ENCODE data around the gene ATP8B4. TPM values are rescaled to one million over a fixed set of nuclear protein-coding genes. Genes with fewer than 3 reads are reported as not detected.

The ATP8B4 gene
- total RNA-seq, 2 donors from 2014 or later = 16.8 to 16.9 TPM

DNA sequence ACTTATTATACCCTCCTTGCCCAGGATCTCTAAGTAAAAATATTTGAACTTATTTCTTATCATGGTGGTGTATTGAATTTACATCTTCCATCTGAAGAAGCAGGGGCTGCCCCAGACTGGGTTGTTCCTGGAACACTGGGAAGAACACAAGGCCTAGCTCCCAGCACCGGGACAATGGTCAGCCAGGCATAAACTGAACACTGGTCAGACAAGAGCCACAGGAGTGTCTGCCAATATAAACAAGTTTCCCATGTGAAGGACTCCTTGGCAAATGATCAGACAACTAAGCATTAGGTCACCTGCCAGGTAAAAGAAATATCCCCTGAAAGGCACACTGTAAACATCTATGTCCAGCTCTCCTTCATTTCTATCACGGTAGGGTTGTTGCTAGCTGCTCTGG is 172.4 kb downstream of the ATP8B4 start:
- Histone ChIP-seq H3K9me3 (peaks cover 8% of the 10 kb centered on the region), H3K36me3 (no peaks in the 10 kb centered on the region), H3K27me3 (replicated peaks; ENCODE audit: insufficient read depth) (no peaks in the 10 kb centered on the region)

GRCh38 chr15:49934487-49934886 is 184.5 kb downstream of the ATP8B4 start:
- DNase-seq (ENCODE audit: low spot score) (no peak), ATAC-seq (ENCODE audit: insufficient number of reproducible peaks, low FRiP score, low read depth) (no peak)
- H3K27ac ChIP-seq = no peak overlapping the region
- no peak for TF ChIP-seq CTCF (IDR thresholded peaks at IDR 0.05)
- H3K9me3 ChIP-seq = no peaks in the 10 kb centered on the region
- H3K27me3 ChIP-seq (replicated peaks; ENCODE audit: insufficient read depth) = no peaks in the 10 kb centered on the region
- H3K4me3 ChIP-seq = no peak overlapping the region
- no peaks in the 10 kb centered on the region for H3K4me1 ChIP-seq (ENCODE audit: control insufficient read depth in 1 of 2, low read depth in 2 of 2)
- no peaks in the 10 kb centered on the region for H3K36me3 ChIP-seq

More for the DNA sequence above, 172.4 kb downstream of the ATP8B4 start:
- no peak overlapping the region for H3K4me3 ChIP-seq
- ATAC-seq (ENCODE audit: insufficient number of reproducible peaks, low FRiP score, low read depth) (no peak), DNase-seq (ENCODE audit: low spot score) (no peak)
- no peaks in the 10 kb centered on the region for H3K4me1 ChIP-seq (ENCODE audit: control insufficient read depth in 1 of 2, low read depth in 2 of 2)
- no peak for TF ChIP-seq CTCF (IDR thresholded peaks at IDR 0.05)
- no peak overlapping the region for H3K27ac ChIP-seq

DNA sequence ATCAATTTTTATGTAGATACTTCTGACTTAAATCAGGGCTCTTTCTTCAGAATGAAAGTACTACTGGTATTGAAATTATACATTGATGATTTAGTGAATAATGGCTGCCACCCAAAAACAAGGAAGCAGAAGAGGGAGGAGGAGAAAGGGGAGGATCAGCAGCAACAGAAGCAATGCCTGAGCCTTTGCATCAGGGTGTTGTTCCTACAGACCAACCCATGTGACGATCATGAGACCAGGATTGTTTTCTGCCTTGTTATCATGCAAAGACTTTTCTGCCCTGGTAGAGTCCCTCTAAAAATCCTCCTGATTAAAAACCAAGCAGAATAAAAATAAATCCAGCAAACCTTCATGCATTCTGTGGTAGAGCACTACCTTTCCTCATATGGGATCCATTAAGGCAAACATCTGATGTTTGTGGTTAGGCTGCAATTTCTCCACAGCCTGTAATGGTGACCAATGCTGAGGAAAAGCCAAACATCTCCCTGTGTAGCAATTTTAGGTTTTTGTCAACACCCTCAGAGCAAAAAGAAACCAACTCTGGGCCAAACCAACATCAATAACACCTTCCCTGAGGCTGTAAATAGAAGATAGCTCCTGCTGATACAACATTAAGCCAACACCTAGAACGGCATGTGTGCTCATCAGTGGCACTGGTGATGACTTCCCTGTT is 191.7 kb downstream of the ATP8B4 start:
- no peak for TF ChIP-seq CTCF (IDR thresholded peaks at IDR 0.05)
- H3K4me1 ChIP-seq (ENCODE audit: control insufficient read depth in 1 of 2, low read depth in 2 of 2) = peaks cover 0 to 9% of the 10 kb centered on the region in 2 donors
- DNase-seq (ENCODE audit: low spot score) (no peak), ATAC-seq (ENCODE audit: insufficient number of reproducible peaks, low FRiP score, low read depth) (no peak)
- no peaks in the 10 kb centered on the region for H3K9me3 ChIP-seq
- no peaks in the 10 kb centered on the region for H3K36me3 ChIP-seq
- no peak overlapping the region for H3K27ac ChIP-seq
- no peak overlapping the region for H3K4me3 ChIP-seq
- H3K27me3 ChIP-seq (replicated peaks; ENCODE audit: insufficient read depth) = no peaks in the 10 kb centered on the region

DNA sequence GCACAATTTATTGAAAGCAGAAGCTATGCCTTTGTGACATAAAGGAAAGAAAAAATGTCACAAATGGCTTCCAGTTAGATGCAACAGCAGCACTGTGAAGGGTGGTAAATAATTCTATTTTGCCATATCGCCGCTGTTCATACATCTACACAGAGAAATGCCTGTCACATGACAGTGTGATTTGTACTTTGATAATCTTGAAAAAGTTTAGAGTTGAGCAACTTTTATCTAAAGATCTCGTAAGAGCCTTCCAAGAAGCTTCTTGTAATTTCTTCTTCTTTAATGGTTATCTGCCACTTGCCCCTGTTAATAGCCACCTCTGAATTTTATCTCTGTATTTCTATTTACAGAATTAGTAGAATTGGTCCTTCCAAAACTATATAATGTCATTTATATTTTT is 192.3 kb downstream of the ATP8B4 start:
- Histone ChIP-seq H3K27me3 (replicated peaks; ENCODE audit: insufficient read depth) (no peaks in the 10 kb centered on the region), H3K36me3 (no peaks in the 10 kb centered on the region), H3K27ac (no peak overlapping the region), H3K4me1 (ENCODE audit: control insufficient read depth in 1 of 2, low read depth in 2 of 2) (peaks cover 0 to 10% of the 10 kb centered on the region in 2 donors), H3K4me3 (no peak overlapping the region), H3K9me3 (no peaks in the 10 kb centered on the region)
- TF ChIP-seq CTCF (IDR thresholded peaks at IDR 0.05) = no peak
- no peak for ATAC-seq (ENCODE audit: insufficient number of reproducible peaks, low FRiP score, low read depth)
- no peak for DNase-seq (ENCODE audit: low spot score)

DNA sequence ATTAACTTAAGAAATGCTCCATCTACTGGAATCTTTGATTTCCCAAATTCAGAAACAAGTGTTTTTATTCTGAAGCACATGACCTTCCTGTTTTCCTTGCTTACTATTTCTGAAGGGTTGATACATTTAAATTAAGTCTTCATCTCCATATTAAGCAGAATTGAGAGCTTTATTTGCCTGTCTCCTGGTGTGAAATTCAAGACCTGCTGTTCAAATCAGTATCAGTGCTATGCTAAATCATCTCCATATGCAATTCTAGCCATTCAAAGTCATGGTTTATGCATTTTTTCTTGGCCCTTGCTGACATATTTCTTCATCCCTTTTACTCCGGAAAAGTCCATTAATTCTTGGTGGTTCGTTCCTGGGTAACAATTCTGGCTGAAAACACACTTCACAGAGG is 195.4 kb downstream of the ATP8B4 start:
- Histone ChIP-seq H3K27ac (no peak overlapping the region), H3K4me3 (no peak overlapping the region), H3K9me3 (no peaks in the 10 kb centered on the region), H3K27me3 (replicated peaks; ENCODE audit: insufficient read depth) (no peaks in the 10 kb centered on the region), H3K4me1 (ENCODE audit: control insufficient read depth in 1 of 2, low read depth in 2 of 2) (peaks cover 0 to 10% of the 10 kb centered on the region in 2 donors), H3K36me3 (no peaks in the 10 kb centered on the region)
- ATAC-seq (ENCODE audit: insufficient number of reproducible peaks, low FRiP score, low read depth) (no peak), DNase-seq (ENCODE audit: low spot score) (no peak)
- TF ChIP-seq CTCF (IDR thresholded peaks at IDR 0.05) = no peak
